Skin of body (tissue), 2 donors: ENCODE results near the gene STC2. TPM values are rescaled to one million over a fixed set of nuclear protein-coding genes. Genes with fewer than 3 reads are reported as not detected.
"Not testable (repeated sequence)": the region's sequence is repeated elsewhere in the genome, so short reads cannot be mapped to it uniquely, and the experiment has no call there.

Experiments
- DNase-seq: peaks from one replicate; lab custom pipeline; 2025; lab: John Stamatoyannopoulos, UW
- total RNA-seq: library from RNA; depleted of rRNA; stranded (reverse); fragments of >200 nt; gene quantifications from one replicate; pipeline ENCODE4 v1.2.3, GENCODE V29; 2014

The STC2 gene
- total RNA-seq, 1 donor from 2014 or later, result 0.69 TPM

GRCh38 chr5:173296737-173297676 is 31.2 kb downstream of the STC2 start:
- no peak for DNase-seq

DNA sequence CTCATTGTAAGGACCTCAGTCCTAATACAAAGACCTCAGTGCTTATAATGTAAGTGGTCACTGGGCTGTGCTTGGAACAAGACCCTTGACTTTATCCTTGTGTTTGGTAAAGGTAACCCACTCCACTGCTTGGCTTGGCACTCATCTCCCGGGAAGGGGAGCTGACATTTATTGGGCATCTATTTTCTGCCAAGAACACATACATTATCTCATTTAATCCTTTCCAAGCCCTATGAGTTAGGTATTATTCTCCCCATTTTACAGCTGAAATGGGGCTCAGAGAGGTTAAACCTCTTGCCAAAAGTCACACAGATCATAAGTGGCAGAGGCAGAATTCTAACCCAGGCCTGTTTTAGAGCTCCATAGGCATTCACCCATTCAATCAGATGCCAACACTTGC is 32.4 kb downstream of the STC2 start:
- DNase-seq, result no peak

GRCh38 chr5:173294673-173295320 is 33.4 kb downstream of the STC2 start:
- DNase-seq, result no peak

GRCh38 chr5:173293817-173294672 is 34.2 kb downstream of the STC2 start:
- peak; percentile 65 for DNase-seq

- DNase-seq, result no peak
These were observed 36.2 kb downstream of the STC2 start for GRCh38 chr5:173291722-173292658.

GRCh38 chr5:173290477-173291131 is 37.6 kb downstream of the STC2 start:
- DNase-seq, result no peak

GRCh38 chr5:173289372-173289771 is 38.8 kb downstream of the STC2 start:
- DNase-seq, result no peak

DNA sequence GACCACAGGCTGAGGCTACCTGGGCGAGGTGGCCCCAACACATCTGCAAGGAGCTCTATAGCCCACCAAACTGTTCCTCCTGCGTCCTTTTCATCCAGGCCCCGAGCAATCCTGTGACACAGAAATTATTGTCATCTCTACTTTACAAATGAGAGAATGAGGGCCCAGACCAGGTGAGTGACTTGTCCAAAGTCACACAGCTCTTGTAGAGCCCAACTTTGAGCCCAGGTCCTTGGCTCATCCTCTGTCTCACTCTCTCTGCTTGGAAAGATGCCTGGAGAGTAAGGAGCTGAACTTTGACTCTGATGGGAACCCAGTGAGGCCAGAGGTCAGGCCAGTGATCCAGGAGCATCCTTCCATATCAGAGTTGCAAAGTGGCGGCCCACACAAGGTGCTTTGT is 39.6 kb downstream of the STC2 start:
- DNase-seq, result no peak

DNA sequence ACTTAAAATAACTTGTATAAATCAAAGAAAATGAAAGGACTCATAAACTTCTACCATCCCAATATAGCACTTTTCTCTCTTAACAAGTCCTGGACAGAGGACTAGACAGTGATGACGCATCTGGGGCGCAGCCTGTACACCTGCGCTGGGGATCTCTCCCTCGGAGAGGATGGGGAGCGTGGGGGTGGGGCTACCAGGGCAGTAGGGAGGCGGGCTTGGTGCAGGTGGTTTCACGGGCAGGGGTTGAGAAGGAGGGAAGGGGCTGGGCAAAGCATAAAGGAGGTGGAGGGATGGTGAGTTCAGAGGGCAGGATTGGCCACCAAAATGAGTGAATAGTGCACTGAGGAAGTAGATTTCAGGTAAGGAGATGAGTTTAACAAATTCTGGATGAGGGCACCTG is 41.1 kb downstream of the STC2 start:
- no peak for DNase-seq

- DNase-seq, result not testable (repeated sequence)
These were observed 43.8 kb downstream of the STC2 start for GRCh38 chr5:173284343-173284958.

GRCh38 chr5:173283318-173284288 is 44.6 kb downstream of the STC2 start:
- no peak for DNase-seq

- no peak for DNase-seq
These were observed 45.3 kb downstream of the STC2 start for GRCh38 chr5:173282916-173283315.

- peak; percentile 7 for DNase-seq
These were observed 46.3 kb downstream of the STC2 start for GRCh38 chr5:173281910-173282309.

DNA sequence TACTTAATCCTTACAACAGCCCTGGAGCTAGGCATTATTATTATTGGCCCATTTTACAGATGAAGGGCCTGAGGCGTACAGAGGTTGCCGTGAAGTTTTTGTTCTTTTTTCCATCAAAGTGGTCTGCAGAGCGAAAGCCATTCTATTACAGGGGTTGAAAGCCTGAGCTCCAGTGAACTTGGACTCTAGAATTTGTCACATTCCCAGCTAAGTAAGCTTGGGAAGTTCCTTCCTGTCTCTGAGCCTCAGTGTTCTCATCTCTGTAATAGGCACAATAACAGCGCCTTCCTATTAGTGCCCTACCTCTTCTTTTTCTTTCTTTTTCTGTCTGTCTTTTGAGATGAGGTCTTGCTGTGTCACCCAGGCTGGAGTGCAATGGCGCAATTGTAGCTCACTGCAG is 49.0 kb downstream of the STC2 start:
- no peak for DNase-seq

- DNase-seq, result no peak
These were observed 49.6 kb downstream of the STC2 start for GRCh38 chr5:173278641-173279040.

DNA sequence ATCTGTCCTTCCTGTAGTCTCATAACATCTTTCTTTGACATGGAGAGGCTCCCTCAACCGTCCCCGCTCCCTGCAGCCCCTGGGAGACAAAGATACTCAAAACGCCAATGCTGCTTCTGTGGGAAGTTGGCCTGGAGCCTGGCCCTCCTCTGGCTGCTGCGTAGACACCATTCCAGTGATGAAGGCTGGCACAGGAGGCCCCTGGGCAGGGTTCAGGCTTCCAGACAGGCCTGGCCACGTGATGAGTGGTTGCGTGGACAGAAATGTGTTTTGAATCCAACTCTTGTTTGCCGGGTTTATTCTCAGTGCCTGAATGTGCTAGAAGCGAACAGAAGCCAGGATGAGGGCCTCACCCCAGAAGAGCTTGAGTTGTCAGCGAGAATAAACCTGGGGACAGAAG is 50.0 kb downstream of the STC2 start:
- DNase-seq, result no peak

- no peak for DNase-seq
These were observed 53.4 kb downstream of the STC2 start for GRCh38 chr5:173274771-173275170.

- no peak for DNase-seq
These were observed 56.8 kb downstream of the STC2 start for GRCh38 chr5:173271419-173271818.
